GOT3 (cell line): ENCODE data around the gene PSMD1.
A peak's percentile ranks its signal among the peaks of the same experiment; 100 is the strongest.
"Not testable (repeated sequence)": the region's sequence is repeated elsewhere in the genome, so short reads cannot be mapped to it uniquely, and the experiment has no call there.

Experiments
- DNase-seq: peaks from one replicate; lab custom pipeline; 2025; ENCODE audit warnings: mixed read lengths; lab: John Stamatoyannopoulos, UW

The PSMD1 gene

DNA sequence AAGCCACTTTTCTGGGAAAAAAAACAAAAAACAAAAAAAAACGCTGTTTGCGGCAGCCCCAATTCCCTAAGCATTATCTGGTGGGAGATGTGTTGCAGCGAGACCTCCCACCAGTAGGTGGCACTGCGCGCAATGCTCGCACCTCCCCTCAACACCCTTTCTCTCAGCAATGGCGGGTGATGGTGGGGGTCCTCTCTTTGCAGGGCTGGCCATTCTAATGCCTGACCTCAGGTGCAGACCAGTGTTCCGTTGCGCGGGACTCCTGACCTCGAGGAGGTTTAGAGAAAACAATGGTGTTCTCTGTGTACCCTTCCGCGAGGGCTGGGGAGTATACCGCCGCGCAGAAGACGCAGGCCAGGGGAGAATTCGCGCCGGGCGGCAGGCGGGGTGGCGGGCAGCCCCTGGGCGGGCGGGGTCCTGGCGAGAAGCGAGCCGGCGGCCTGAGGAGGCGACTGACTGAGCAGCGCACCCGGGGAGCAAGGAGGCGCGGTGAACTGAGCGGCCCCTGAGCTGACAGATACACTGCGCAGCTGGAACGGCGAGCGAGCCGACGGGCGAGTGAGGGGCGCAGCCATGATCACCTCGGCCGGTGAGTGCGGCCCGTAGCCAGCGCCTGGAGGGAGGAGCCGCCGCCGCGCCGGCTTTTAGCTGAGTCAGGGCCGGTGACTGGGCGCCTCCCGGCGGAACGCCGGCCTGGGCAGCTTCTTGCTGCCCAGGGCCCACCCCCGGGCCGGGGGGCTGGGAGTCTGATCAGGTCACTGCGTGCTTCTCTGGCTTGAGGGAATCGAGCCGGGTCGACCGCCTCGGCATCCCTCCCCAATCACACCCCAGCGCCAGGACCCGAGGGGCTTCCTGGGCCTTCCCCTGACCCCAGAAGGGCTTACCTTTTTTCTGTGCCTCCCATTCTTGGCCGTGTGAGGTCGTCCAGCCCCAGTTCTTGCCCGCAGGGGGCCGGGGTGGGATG is at the start of gene PSMD1:
Gene PSMD1 (plus strand): TSS at position 415 of the 964 bp plus-strand sequence. CDS start 159 bp downstream, at position 574.
- DNase-seq: peak; percentile 94

DNA sequence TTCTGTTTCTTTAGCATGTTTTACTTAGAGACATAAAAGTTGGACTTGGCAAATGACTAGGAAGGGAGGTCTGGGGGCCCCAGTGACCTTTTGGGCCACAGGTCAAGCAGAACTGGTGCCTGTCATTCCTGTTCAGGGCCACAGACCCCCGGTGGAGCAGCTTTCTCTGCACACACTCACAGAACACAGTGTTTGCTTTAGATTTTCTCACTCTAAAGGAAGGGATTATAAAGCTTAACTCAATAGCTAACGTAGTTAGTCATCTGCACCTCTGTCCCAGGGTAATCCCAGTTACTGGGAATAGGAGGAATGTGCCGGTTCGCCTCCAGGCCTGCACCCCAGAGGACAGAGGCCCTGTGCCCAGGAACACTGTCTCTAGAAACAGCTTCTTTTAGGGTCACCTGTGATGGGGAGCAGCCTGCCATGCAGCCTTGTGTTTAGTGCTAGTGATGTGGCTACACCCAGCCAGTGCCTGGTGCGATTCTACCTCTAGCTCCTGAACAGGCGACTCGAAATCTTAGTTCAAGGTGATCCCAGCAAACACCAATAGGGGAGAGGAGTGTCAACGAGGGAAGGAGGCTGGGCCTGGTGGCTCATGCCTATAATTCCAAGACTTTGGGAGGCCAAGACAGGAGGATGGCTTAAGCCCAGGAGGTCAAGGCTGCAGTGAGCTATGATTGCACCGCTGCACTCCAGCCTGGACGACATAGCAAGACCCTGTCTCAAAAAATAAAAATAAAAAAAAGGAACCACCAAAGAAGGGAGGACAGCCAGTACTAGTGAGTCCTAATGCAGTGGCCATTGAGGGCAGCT is 49.2 kb upstream of the PSMD1 start:
- no peak for DNase-seq

DNA sequence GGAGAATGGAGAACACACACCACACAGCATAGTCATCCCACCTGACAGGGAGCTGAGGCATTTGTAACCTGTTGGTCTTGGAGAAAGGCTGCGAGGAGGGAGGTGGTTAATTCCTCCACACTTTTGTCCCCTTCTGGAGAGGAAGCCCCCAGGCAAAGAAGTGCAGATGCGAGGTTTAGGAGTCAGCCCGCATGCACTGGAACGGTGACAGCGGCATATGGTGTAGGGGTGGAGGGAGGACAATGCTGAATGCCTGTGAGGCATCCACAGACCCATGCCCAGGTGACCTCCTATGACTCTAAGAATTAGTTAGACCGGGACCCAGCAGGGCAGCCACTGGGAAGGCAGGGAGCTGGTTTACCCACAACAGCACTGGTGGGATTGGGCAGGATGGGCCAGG is 48.5 kb upstream of the PSMD1 start:
- DNase-seq: no peak

DNA sequence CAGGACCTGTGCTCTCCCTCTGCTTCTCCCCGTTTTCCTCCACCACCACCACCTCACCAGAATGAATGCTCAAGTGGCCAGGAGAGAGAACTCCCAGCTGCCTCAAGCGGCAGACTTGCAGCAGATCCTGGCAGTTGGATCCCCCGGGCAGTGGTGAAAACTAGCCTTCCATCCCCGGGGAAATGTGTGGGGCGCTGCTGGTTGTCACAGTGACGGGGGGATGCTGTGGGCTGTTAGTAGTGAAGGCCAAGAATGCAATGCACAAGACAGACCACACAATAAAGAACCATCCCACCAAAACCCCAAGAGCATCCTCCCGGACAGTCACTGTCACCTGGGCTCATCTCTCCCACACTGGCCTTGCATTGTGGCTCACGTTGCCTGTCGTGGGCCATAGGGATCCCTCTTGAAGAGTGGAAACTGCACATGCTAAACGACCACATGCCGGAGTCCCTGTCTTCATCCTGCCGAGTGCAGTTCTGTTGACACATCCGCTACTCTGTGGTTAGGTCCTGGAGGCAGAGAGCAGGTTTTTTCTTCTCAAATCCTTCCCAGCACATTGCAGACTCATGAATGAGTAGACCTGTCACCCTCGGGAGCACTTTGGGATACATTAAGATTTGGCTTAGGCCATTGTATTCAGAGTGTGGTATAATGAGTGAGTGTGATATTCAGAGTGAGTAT is 47.3 kb upstream of the PSMD1 start:
- DNase-seq: no peak

DNA sequence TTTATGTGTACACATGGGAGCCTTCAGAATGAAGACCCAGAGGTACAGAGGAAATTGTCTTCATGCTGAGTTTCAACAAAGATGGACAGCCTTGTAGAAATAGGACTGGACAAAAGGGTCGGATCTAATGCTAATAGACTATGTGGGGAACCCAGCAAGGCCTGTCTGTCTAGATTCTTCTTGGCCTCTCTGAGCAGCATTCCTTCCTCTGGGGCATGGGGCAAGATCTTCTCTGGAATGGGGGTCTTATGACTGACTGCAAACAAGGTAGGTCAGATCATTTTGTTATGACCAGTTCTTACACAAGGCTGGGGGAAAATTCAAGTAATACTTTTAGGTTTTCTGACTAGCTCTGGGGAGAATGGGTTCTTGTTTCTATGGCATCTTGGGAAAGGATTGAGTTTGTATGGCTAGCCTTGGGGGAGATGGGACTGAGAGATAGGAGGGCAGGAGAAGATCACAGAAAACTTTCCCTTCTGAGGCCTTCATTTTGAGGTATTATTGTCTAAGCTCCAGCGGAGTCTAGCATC is 46.4 kb upstream of the PSMD1 start:
- DNase-seq: no peak

DNA sequence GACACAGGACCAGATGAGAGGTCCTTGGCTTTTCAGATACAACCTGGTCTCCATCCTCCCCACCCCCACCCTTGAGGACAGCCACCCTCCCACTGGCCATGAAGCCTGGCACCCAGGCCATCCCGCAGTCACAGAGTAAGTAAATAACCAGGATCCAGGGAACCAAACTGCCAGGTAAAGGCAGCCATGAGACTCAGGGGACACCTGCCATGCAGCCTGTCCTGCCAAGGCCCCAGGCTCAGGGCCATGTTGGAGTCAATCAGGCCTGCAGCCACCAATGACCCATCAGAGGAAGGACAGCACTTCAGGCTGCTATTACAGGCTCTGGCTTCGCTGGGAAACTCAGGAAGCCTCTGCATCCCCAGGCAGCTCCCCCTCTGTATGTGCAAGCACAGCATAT is 45.1 kb upstream of the PSMD1 start:
- DNase-seq: no peak

DNA sequence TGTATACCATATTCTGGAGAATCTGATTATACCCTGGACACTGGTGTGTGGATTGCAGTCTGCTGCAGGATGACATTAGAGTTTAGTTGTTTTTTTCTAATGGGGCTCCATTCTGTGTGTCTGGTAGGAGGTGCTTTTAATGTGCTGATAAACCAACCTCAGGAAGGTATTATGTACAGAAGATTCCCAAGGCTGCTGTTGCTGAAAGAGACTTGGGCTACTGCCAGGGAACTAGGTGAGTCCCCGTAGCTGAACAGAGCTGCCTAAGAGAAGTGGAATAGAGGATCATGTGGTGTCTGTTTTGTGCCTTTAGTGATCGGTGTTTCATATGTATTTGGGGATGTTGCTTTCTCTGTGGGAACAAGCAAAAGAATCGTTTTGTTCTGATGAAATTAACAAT is 44.2 kb upstream of the PSMD1 start:
- DNase-seq: no peak

DNA sequence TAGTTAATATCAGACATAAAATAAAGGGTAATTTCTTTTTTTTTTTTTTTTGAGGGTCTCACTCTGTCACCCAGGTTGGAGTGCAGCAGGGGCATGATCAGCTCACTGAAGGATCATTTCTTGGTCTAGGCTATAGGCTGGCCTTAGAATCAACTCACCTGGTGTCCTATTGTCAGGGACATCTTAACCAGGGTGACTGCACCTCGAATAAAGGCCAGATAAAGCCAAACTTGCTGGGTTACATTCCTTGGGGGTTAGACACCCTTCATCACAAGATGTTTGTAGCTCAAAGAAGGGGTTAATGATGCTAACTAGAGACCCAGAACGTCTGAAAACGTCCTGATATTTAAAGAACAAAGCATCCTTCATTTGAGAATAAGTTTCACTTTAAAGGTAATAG is 42.8 kb upstream of the PSMD1 start:
- DNase-seq: no peak

DNA sequence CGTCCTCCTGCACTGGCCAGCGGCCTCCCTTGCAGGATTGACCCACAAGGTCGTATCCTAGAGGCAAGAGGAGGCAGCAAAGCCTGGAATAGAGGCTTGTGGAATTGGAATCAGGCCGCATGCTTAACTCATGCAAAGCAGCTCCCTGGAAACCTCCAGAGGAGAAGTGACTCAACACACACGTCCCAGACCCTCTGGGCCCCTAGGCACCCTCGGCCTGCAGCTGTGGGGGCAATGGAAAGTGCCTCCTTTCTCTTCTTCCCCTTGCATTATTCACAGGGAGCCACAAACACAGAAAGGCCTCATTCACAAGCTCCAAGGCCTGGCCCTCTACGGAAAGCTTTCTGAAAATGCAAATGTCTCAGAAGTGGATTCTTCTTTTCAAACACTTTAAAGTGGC is 41.2 kb upstream of the PSMD1 start:
- DNase-seq: no peak

DNA sequence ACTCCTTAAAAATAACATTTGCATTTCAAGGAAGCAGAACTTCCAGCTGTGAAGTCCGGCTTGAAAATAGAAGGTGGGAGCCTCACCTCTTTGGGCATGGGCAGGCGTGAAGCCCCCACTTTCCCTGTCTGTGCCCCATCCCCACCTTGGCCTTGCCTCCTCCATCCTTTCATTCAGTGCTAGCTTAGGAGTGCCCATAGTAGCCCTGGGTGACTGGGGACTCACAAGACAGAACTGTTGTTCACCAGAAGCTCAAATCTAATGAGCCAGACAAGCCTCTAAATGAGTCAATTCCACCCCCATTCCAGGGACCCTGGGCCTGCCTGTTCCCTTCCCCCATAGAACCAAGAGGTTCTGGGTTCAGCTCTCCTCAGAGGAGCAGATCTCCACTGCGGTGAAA is 40.7 kb upstream of the PSMD1 start:
- DNase-seq: no peak

DNA sequence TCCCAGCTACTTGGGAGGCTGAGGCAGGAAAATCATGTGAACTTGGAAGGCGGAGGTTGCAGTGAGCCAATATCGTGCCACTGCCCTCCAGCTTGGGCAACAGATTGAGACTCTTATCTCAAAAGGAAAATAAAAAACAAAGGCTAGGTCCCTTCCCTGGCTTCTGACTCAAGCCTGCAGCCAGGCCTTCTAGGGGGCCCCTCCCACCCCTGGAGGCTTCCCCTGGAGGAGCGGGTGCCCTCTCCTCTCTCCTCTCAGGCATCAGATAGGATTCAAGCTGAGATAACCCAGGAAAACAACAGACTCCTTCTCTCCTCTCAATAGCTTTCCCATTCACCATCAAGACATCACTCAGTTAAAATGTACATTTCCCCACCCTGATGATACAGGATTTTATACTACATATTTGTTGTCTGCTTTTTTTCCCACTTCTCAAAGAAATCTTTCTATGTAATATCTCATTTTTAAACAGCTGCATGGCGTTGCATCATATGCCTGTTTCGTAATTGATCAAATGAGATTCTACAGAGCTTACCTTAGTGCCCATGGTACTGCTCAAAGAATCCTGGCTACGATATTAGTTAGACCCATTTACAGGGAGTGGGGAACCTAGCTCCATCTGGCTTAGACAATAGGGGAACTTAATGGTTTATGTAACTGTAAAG is 40.0 kb upstream of the PSMD1 start:
- DNase-seq: no peak

DNA sequence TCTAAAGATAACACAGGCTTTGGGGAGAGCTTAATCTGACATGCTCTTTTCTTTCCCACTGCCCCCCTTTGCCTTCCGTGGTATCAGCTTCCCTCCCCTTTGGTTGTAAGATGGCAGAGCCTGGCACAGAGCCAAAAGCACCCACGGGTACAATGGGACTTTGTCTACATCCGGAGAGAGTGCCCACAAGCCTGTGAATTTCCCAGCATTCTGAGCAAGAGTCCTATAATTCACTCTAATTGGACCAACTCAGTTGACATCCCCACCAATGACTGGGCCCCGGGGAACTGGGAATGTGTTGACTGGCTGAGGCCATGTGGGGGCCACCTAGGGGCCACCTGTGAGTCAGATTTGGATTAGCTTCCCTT is 39.5 kb upstream of the PSMD1 start:
- no peak for DNase-seq

DNA sequence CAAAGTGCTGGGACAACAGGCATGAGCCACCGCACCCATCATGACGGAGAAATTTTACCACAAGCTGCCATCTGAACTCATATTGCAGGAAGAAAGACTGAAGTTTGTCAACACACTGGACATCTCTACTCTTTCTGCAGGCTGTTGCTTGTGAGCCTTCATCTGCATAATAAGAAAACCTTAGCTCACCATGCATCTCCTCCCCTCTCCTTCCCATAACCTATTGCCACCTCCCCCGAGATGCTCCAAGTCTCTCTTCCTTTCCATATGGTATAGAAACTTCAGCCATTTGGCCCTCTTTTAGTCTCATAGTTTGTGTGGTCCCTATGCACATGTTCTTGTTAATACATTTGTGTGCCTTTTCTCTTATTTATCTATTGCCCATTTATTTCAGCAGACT is 38.5 kb upstream of the PSMD1 start:
- DNase-seq: no peak

DNA sequence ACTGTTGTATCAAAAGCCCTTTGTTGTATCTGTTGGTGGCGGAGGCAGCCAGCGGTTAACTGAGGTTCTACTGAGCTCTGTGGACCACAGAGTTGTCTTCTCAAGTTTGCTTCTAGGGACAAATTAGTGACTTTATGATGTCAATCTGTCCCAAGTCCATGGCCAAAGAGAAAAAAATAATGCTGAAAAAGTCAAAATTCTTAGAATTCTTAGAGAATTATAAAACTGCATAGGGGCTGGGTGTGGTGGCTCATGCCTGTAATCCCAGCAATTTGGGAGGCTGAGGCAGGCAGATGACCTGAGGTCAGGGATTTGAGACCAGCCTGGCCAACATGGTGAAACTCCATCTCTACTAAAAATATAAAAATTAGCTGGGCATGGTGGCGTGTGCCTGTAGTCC is 31.6 kb upstream of the PSMD1 start:
- not testable (repeated sequence) for DNase-seq

DNA sequence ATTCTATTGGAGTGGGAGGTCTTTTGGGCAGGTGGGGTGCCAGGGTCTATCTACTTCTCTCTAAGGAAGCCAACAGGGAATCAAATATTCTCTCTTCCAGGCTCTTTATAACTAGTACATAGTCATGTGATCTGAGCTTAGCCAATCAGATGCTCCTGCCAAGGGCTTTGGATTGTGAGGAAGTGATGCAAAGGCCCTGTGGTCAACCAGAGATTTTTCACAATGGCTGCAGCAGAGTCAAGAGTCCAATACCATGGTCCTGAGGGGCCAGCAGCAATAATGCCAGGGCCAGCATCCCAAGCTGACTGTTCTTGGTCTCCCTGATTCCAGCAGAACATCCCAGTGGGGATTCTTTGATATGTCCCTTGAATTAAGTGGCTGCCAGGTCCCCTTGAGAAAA is 27.8 kb upstream of the PSMD1 start:
- no peak for DNase-seq

DNA sequence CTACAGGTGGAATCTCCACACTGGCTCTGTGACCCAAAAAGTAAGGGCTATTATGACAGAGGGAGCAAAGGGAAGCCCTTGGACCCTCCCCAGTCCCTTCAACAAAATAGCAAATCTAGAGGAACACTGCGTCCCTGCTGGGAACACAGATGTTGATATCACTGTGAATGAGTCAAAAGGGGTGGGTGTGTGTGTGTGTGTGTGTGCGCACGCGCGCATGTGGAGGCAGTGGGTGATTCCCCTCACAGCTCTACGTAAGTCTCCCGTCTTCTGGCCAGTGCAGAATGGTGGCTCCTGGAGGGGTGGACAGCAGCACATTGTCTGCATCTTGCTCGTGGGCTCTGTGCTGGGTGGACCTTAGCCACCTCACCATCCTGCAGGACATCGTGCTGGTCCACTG is 27.1 kb upstream of the PSMD1 start:
- no peak for DNase-seq

DNA sequence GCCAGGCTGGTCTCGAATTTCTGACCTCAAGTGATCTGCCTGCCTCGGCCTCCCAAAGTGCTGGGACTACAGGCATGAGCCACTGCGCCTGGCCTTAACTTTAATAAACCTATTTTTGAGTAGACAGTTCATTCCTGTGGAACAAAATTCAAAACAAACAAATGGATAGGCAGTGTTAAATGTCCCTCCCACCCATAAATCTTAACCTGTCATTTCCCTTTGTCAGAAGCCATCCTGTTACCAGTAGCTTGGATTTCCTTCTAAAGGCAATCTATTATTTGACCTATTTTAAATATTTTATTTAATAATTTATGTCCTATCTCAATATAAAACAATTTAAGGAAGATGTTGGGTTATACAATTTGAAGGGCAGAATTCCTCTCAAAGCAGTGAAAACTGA is 25.9 kb upstream of the PSMD1 start:
- no peak for DNase-seq

DNA sequence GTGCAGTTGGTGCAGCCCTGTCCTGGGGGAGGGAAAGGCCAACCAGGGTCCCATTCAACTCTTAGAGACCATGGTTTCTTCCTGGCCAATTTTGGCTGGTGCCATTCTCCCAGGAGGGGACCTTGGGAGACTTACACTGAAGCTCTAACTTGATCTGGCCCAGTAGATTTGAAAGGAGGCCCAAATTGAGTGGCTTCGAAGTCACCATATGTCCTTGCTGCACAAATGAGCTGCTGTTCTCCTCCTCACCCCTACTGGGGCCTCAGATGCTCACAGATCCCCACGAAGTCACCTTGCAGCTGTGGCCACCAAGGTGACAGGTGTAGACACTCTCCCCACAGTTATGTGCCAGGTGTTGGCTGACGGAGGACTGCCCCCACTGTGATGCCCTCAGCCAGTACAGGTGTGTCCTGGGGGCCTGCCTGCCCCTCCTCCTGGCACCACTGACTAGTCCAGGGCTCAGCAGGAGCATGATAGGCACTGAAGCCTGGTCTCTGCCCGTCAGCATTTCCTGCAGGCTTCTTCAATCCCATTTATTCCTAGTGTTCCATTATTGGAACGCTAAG is 24.0 kb upstream of the PSMD1 start:
- no peak for DNase-seq

DNA sequence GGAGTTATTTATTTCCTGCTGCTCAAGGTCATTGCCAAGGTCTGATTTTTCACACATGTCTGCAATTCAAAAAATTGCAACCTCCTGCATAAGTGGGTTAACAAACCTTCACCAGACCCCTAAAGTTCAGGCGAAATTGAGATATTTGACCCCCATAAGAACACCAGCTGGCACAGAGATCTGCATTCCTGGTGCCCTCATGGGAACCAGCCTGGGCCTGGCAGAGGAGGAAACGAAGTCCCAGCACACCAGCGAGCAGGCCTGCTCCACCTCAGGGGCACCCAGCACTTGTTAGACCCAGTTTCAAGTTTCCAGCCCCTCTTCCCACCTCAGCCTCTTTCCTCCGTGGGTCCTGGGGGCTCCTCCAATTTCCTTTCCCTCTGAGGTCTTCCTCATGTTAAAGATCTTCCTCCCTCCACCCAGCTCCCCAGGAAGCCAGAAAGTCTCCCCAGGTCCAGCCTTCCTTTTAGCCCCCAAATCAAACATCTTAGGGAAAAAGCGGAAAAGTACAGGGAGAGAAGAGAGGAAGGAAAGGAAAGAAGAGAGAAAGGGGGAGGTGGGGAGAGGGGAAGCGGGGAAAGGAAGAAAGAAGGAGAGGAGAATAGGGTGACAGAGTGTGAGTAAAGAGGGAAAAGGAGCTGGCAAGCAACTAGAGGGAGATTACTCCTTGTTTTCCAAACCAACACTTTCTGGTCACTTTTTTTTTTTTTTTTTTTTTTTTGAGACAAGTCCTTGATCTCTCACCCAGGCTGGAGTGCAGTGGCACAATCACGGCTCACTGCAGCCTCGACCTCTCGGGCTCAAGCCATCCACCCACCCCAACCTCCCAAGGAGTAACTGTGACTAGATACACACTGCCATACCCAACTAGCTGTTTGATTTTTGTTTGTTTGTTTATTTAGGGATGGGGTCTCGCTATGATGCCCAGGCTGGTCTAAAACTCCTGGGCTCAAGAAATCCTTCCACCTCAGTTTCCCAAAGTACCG is 23.2 kb upstream of the PSMD1 start:
- no peak for DNase-seq

DNA sequence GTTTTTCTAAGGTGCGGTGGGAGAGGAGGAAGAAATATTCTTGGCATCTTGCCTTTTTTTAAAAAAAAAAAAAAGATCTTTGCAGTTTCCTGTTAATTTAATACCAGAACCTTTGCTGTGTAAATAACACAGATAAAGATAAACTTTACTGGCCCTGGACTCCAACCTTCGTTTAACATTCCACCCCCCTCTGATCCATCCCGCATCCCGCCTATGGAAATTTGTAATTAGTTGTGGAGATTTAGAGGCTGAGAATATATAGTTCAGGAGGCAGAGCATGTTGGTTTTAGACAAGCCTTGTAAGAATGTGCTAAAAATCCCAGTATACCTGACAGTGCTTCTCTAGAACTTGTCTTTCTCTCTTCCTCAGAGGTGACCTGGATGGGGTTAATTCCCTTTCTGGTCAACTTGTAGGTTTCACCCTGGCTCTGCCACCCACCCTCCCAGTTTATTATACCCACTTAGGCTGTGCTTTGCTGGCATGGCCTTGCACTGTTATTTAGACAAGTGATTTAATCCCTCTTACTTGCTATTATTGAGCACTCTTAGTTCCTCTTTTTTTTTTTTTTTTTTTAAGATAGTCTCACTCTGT is 22.3 kb upstream of the PSMD1 start:
- DNase-seq: no peak
